Measurements from ENCODE around the gene PIM2.

GRCh38 chrX:48923771-48924170 is 4.9 kb upstream of the PIM2 start:
- TF ChIP-seq MXI1 (IDR thresholded peaks at IDR 0.05; ENCODE audit: low read depth, low read length) (no peak), RAD21 (IDR thresholded peaks at IDR 0.05; ENCODE audit: low read length) (no peak), USF2 (IDR thresholded peaks at IDR 0.05; ENCODE audit: borderline replicate concordance, low read depth, low read length) (no peak)
- TF ChIP-seq, protein P1, sequence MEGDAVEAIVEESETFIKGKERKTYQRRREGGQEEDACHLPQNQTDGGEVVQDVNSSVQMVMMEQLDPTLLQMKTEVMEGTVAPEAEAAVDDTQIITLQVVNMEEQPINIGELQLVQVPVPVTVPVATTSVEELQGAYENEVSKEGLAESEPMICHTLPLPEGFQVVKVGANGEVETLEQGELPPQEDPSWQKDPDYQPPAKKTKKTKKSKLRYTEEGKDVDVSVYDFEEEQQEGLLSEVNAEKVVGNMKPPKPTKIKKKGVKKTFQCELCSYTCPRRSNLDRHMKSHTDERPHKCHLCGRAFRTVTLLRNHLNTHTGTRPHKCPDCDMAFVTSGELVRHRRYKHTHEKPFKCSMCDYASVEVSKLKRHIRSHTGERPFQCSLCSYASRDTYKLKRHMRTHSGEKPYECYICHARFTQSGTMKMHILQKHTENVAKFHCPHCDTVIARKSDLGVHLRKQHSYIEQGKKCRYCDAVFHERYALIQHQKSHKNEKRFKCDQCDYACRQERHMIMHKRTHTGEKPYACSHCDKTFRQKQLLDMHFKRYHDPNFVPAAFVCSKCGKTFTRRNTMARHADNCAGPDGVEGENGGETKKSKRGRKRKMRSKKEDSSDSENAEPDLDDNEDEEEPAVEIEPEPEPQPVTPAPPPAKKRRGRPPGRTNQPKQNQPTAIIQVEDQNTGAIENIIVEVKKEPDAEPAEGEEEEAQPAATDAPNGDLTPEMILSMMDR (IDR thresholded peaks at IDR 0.05), result no peak
- TF ChIP-seq, protein P2, sequence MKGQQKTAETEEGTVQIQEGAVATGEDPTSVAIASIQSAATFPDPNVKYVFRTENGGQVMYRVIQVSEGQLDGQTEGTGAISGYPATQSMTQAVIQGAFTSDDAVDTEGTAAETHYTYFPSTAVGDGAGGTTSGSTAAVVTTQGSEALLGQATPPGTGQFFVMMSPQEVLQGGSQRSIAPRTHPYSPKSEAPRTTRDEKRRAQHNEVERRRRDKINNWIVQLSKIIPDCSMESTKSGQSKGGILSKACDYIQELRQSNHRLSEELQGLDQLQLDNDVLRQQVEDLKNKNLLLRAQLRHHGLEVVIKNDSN (IDR thresholded peaks at IDR 0.05; ENCODE audit: borderline replicate concordance, low read depth), result no peak
